ENCODE results near the gene SV2C. TPM values are rescaled to one million over a fixed set of nuclear protein-coding genes. Genes with fewer than 3 reads are reported as not detected.

Gene SV2C
- total and polyA plus RNA-seq, 10 of the 15 experiments (the other 5 are each of a cell fraction or from before 2014, with no cell fraction given), result under 0.01 to 1.1 (median 0.63) TPM

GRCh38 chr5:76046741-76047140 is 36.4 kb upstream of the SV2C start (continued):
- TF ChIP-seq TAF1 (IDR thresholded peaks at IDR 0.05; ENCODE audit: borderline replicate concordance, low read depth, low read length), result no peak
- TF ChIP-seq MYB (IDR thresholded peaks at IDR 0.05; ENCODE audit: borderline replicate concordance, low read depth, low read length), result no peak
- TF ChIP-seq, protein P1, sequence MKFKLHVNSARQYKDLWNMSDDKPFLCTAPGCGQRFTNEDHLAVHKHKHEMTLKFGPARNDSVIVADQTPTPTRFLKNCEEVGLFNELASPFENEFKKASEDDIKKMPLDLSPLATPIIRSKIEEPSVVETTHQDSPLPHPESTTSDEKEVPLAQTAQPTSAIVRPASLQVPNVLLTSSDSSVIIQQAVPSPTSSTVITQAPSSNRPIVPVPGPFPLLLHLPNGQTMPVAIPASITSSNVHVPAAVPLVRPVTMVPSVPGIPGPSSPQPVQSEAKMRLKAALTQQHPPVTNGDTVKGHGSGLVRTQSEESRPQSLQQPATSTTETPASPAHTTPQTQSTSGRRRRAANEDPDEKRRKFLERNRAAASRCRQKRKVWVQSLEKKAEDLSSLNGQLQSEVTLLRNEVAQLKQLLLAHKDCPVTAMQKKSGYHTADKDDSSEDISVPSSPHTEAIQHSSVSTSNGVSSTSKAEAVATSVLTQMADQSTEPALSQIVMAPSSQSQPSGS (IDR thresholded peaks at IDR 0.05; ENCODE audit: low read length), result no peak
- TF ChIP-seq BACH1 (IDR thresholded peaks at IDR 0.05; ENCODE audit: borderline replicate concordance), result no peak
- TF ChIP-seq CBFB (IDR thresholded peaks at IDR 0.05; ENCODE audit: low read depth), result no peak
- TF ChIP-seq CHD4 (IDR thresholded peaks at IDR 0.05), result no peak
- TF ChIP-seq, protein P2, sequence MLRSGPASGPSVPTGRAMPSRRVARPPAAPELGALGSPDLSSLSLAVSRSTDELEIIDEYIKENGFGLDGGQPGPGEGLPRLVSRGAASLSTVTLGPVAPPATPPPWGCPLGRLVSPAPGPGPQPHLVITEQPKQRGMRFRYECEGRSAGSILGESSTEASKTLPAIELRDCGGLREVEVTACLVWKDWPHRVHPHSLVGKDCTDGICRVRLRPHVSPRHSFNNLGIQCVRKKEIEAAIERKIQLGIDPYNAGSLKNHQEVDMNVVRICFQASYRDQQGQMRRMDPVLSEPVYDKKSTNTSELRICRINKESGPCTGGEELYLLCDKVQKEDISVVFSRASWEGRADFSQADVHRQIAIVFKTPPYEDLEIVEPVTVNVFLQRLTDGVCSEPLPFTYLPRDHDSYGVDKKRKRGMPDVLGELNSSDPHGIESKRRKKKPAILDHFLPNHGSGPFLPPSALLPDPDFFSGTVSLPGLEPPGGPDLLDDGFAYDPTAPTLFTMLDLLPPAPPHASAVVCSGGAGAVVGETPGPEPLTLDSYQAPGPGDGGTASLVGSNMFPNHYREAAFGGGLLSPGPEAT (IDR thresholded peaks at IDR 0.05; ENCODE audit: low read depth), result no peak
- TF ChIP-seq SP1 (IDR thresholded peaks at IDR 0.05; ENCODE audit: low read depth, low read length), result no peak
- TF ChIP-seq IRF4 (IDR thresholded peaks at IDR 0.05; ENCODE audit: low read depth, low read length), result no peak
- no peak for TF ChIP-seq MYC (IDR thresholded peaks at IDR 0.05; ENCODE audit: insufficient read depth, insufficient read length, insufficient replicate concordance, low read length, severe bottlenecking)
- no peak for TF ChIP-seq RUNX3 (IDR thresholded peaks at IDR 0.05; ENCODE audit: low read length)
- TF ChIP-seq ZBTB11 (CRISPR knock-in tag; IDR thresholded peaks at IDR 0.05), result no peak
- no peak for TF ChIP-seq NFIC (IDR thresholded peaks at IDR 0.05; ENCODE audit: low read depth, low read length)
- no peak for TF ChIP-seq STAT1 (conservative IDR thresholded peaks at IDR 0.05)
- no peak for TF ChIP-seq HDAC2 (IDR thresholded peaks at IDR 0.05)
